ENCODE measurements around the gene RIT2.

RIT2 gene

GRCh38 chr18:42712065-42712464 lies 403.4 kb downstream of the RIT2 start:
- in situ Hi-C loops (cut with HindIII; ENCODE audit: low sequenced_read_pairs) = no loop called here
- no peak overlapping the region for H3K4me3 ChIP-seq (ENCODE audit: low read depth, low read length)
- no peak for DNase-seq (ENCODE audit: low read depth, low spot score)
- TF ChIP-seq CTCF (IDR thresholded peaks at IDR 0.05; ENCODE audit: low read depth, low read length) = no peak

GRCh38 chr18:42707080-42707479 lies 408.4 kb downstream of the RIT2 start:
- in situ Hi-C loops (cut with HindIII; ENCODE audit: low sequenced_read_pairs) = no loop called here
- H3K4me3 ChIP-seq (ENCODE audit: low read depth, low read length) = no peak overlapping the region
- DNase-seq (ENCODE audit: low read depth, low spot score) = no peak
- TF ChIP-seq CTCF (IDR thresholded peaks at IDR 0.05; ENCODE audit: low read depth, low read length) = no peak

- TF ChIP-seq CTCF (IDR thresholded peaks at IDR 0.05; ENCODE audit: low read depth, low read length) = no peak
- no peak for DNase-seq (ENCODE audit: low read depth, low spot score)
- in situ Hi-C loops (cut with HindIII; ENCODE audit: low sequenced_read_pairs) = no loop called here
- no peak overlapping the region for H3K4me3 ChIP-seq (ENCODE audit: low read depth, low read length)
Observed at GRCh38 chr18:42706618-42707017, 408.9 kb downstream of the RIT2 start.

GRCh38 chr18:42706029-42706608 lies 409.4 kb downstream of the RIT2 start:
- H3K4me3 ChIP-seq (ENCODE audit: low read depth, low read length) = no peak overlapping the region
- in situ Hi-C loops (cut with HindIII; ENCODE audit: low sequenced_read_pairs) = no loop called here
- DNase-seq (ENCODE audit: low read depth, low spot score) = no peak
- TF ChIP-seq CTCF (IDR thresholded peaks at IDR 0.05; ENCODE audit: low read depth, low read length) = no peak
